ENCODE data around the gene NACC2. TPM values are rescaled to one million over a fixed set of nuclear protein-coding genes. Genes with fewer than 3 reads are reported as not detected.

The NACC2 gene
- total RNA-seq, 1 experiment from 2014 or later, result 24.8 TPM

- Mint-ChIP-seq H3K4me1 (ENCODE audit: low read depth, unreplicated experiment) (no peaks in the 10 kb centered on the region), H3K4me3 (ENCODE audit: low read depth, unreplicated experiment) (no peak overlapping the region), H3K27ac (ENCODE audit: unreplicated experiment) (no peak overlapping the region), H3K36me3 (ENCODE audit: insufficient read depth, unreplicated experiment) (no peaks in the 10 kb centered on the region), H3K9me3 (ENCODE audit: low read depth, unreplicated experiment) (peaks cover 2% of the 10 kb centered on the region), H3K27me3 (ENCODE audit: unreplicated experiment) (no peaks in the 10 kb centered on the region)
- BruUV-seq (replicated peaks), result no TSS peak
- DNase-seq, result no peak
- no peak for TF ChIP-seq CTCF (IDR thresholded peaks at IDR 0.05; ENCODE audit: unreplicated experiment)
- intact Hi-C loops (cut with micrococcal nuclease; ENCODE audit: unreplicated experiment), result no loop called here
- CTCF ChIA-PET, result no interaction called here
These were observed 70.3 kb downstream of the NACC2 start for GRCh38 chr9:136024696-136025316.

- no peak overlapping the region for H3K4me3 Mint-ChIP-seq (ENCODE audit: low read depth, unreplicated experiment)
- CTCF ChIA-PET, result no interaction called here
- BruUV-seq (replicated peaks), result no TSS peak
- peaks cover 2% of the 10 kb centered on the region for H3K9me3 Mint-ChIP-seq (ENCODE audit: low read depth, unreplicated experiment)
- TF ChIP-seq CTCF (IDR thresholded peaks at IDR 0.05; ENCODE audit: unreplicated experiment), result no peak
- intact Hi-C loops (cut with micrococcal nuclease; ENCODE audit: unreplicated experiment), result no loop called here
- H3K27ac Mint-ChIP-seq (ENCODE audit: unreplicated experiment), result no peak overlapping the region
- H3K4me1 Mint-ChIP-seq (ENCODE audit: low read depth, unreplicated experiment), result no peaks in the 10 kb centered on the region
- no peak for DNase-seq
- H3K27me3 Mint-ChIP-seq (ENCODE audit: unreplicated experiment), result no peaks in the 10 kb centered on the region
- H3K36me3 Mint-ChIP-seq (ENCODE audit: insufficient read depth, unreplicated experiment), result no peaks in the 10 kb centered on the region
These were observed 70.8 kb downstream of the NACC2 start for GRCh38 chr9:136024286-136024685.

GRCh38 chr9:136023410-136024225 is 71.5 kb downstream of the NACC2 start:
- Mint-ChIP-seq H3K36me3 (ENCODE audit: insufficient read depth, unreplicated experiment) (no peaks in the 10 kb centered on the region), H3K4me3 (ENCODE audit: low read depth, unreplicated experiment) (no peak overlapping the region), H3K4me1 (ENCODE audit: low read depth, unreplicated experiment) (no peaks in the 10 kb centered on the region), H3K27me3 (ENCODE audit: unreplicated experiment) (no peaks in the 10 kb centered on the region), H3K27ac (ENCODE audit: unreplicated experiment) (no peak overlapping the region), H3K9me3 (ENCODE audit: low read depth, unreplicated experiment) (peaks cover 2% of the 10 kb centered on the region)
- no TSS peak for BruUV-seq (replicated peaks)
- intact Hi-C loops (cut with micrococcal nuclease; ENCODE audit: unreplicated experiment), result no loop called here
- CTCF ChIA-PET, result no interaction called here
- no peak for DNase-seq
- no peak for TF ChIP-seq CTCF (IDR thresholded peaks at IDR 0.05; ENCODE audit: unreplicated experiment)

GRCh38 chr9:136022731-136023409 is 72.2 kb downstream of the NACC2 start:
- CTCF ChIA-PET, result no interaction called here
- no TSS peak for BruUV-seq (replicated peaks)
- TF ChIP-seq CTCF (IDR thresholded peaks at IDR 0.05; ENCODE audit: unreplicated experiment), result no peak
- Mint-ChIP-seq H3K36me3 (ENCODE audit: insufficient read depth, unreplicated experiment) (no peaks in the 10 kb centered on the region), H3K27me3 (ENCODE audit: unreplicated experiment) (no peaks in the 10 kb centered on the region), H3K27ac (ENCODE audit: unreplicated experiment) (no peak overlapping the region), H3K4me3 (ENCODE audit: low read depth, unreplicated experiment) (no peak overlapping the region), H3K9me3 (ENCODE audit: low read depth, unreplicated experiment) (peaks cover 2% of the 10 kb centered on the region), H3K4me1 (ENCODE audit: low read depth, unreplicated experiment) (no peaks in the 10 kb centered on the region)
- no peak for DNase-seq
- intact Hi-C loops (cut with micrococcal nuclease; ENCODE audit: unreplicated experiment), result no loop called here

Data from Calu3 (cell line).